Heart left ventricle (tissue), 13 donors: ENCODE measurements around the gene P2RY8.

ENCODE experiments used
- CTCF ChIP-seq, 12 donors: fragments of 200-600 bp; sonication (generic) in 4 of 12; IDR thresholded peaks; one replicate each; pipeline versions ENCODE4 v1.5.0 to v1.8.0; 2018 to 2022; ENCODE audit warnings: antibody characterized with exemption in 12 of 12, mild to moderate bottlenecking in 5 of 12
- POLR2A ChIP-seq, 2 donors: fragments of 450-650 bp; IDR thresholded peaks; one replicate each; pipeline ENCODE4 v1.6.1; 2017; ENCODE audit warnings: antibody characterized with exemption in 2 of 2, mild to moderate bottlenecking in 2 of 2, moderate library complexity in 2 of 2
- donor health status: ischemic (EF 13 %, LVEDD 7.1; RV severe dilation, severe dysfunction).
- donor health status: DM: no; HTN: yes; CAD: no.
- donor health status: DM: no; HTN: no; CAD: no.
- donor health status: ischemic (EF 25% LVEDD 6.9; RV normal size, moderate dysfunction).
- donor health status: ischemic (EF 25% LVEDD 5.7; RV mildly dilated, moderate dysfunction).
- donor health status: ischemic (EF 35%, LVEDD 5.7; RV mildly dilated, moderate dysfunction).
- donor health status: nonischemic (EF 11% LVEDD 7.7; RV severe dilation, severe dysfunction).
- donor health status: DM: yes; HTN: yes; CAD: no.
- donor health status: PGD.
- donor health status: ischemic (EF 29% LVEDD 5.4; RV normal size, mild dysfunction).
- donor health status: nonischemic (EF 23%, LVEDD 6.1; RV moderate dilation, normal function).

DNA sequence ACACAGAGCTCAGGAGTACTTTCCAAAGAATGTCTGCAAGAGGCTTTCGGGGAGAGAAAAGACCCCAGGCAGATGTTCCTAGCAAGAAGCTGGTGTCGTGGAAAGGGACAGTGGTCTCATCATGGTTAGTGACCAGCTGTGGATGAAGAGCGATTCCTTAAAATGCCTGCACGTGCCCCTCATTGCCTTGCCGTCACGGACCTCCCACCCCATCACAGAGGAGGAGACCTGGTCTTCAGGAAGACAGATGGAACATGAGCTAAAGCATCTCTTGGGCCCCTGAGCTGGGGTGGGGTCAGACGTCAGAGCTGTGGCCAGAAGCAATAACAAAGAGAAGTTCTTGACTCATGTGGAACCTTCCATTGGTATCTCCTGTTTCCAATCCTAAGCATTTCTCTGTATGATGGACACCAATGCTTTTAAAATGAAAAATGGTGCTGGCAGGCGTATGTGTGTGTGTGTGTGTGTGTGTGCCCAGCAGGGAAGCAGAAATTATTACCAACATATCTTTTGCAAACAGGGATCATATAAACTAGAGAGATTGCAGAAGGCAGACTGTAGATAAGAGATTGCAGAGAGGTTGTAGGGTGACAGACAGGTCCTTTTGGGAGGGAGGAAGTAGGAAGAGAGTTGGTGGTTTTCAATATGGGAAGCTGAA is 59.1 kb downstream of the P2RY8 start:
- no peak for TF ChIP-seq CTCF (IDR thresholded peaks at IDR 0.05)
- TF ChIP-seq POLR2A (IDR thresholded peaks at IDR 0.05) = no peak
